Measurements from ENCODE around the gene KLF18.

DNA sequence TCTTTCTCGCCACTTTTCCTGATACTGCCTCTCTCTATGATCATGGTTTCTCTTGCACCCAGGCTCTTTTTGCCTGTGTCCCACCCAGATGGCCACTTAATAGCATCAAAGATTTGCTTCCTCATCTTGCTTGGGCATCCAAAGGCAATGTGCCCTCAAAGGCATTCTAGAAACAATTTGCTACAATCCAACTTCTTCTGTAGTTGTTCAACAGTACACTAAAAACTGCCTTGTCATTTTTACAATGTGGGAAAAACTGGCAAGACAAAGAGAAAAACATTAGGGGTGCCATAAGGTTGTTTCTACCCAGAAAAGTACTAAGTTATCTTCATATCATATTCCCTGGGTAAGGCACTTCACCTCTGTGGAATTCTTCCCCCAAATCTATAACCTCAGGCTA, 16.5 kb upstream of the KLF18 start:
- TF ChIP-seq CTCF (IDR thresholded peaks at IDR 0.05) (no peak), E2F1 (CRISPR knock-in tag; IDR thresholded peaks at IDR 0.05) (no peak), NR3C1 (CRISPR knock-in tag; conservative IDR thresholded peaks at IDR 0.05; ENCODE audit: low read depth) (no peak), NFYB (CRISPR knock-in tag; conservative IDR thresholded peaks at IDR 0.05; ENCODE audit: low read depth) (no peak), ZNF121 (CRISPR knock-in tag; IDR thresholded peaks at IDR 0.05) (no peak), TEAD4 (CRISPR knock-in tag; IDR thresholded peaks at IDR 0.05) (no peak)
- TF ChIP-seq, protein P1, sequence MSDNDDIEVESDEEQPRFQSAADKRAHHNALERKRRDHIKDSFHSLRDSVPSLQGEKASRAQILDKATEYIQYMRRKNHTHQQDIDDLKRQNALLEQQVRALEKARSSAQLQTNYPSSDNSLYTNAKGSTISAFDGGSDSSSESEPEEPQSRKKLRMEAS (CRISPR knock-in tag; IDR thresholded peaks at IDR 0.05): no peak
- TF ChIP-seq, protein P2, sequence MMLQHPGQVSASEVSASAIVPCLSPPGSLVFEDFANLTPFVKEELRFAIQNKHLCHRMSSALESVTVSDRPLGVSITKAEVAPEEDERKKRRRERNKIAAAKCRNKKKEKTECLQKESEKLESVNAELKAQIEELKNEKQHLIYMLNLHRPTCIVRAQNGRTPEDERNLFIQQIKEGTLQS (CRISPR knock-in tag; conservative IDR thresholded peaks at IDR 0.05): no peak
- TF ChIP-seq, protein P3, sequence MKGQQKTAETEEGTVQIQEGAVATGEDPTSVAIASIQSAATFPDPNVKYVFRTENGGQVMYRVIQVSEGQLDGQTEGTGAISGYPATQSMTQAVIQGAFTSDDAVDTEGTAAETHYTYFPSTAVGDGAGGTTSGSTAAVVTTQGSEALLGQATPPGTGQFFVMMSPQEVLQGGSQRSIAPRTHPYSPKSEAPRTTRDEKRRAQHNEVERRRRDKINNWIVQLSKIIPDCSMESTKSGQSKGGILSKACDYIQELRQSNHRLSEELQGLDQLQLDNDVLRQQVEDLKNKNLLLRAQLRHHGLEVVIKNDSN (CRISPR knock-in tag; IDR thresholded peaks at IDR 0.05): no peak

All from WTC11 (cell line).